ENCODE measurements around the gene C4BPA.

C4BPA gene

DNA sequence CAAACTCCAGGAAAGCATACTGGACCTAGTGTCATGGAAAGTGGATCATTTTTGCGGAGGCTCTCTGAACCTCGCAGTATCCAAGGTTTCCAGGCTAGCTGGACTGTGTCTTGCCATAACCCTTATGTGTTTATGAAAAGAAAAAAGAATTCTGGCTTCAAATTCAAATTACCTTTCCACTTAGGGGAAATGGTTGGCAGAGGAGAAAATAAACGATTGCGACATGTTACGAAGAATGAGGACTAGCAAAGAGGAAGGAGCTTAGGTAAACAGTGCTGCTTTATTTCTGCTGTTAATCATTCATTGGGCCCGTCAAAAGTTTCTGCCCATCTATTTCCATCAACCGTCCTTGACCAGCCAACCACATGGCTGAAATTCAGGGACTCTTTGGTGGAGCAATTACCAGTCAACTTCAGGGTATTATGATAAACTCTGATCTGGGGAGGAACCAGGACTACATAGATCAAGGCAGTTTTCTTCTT lies at the start of gene C4BPA:
Gene C4BPA (plus strand): TSS at position 342 of the 482 bp plus-strand sequence. CDS start 8,793 bp downstream, outside the sequence.
- DNase-seq: no peak

DNA sequence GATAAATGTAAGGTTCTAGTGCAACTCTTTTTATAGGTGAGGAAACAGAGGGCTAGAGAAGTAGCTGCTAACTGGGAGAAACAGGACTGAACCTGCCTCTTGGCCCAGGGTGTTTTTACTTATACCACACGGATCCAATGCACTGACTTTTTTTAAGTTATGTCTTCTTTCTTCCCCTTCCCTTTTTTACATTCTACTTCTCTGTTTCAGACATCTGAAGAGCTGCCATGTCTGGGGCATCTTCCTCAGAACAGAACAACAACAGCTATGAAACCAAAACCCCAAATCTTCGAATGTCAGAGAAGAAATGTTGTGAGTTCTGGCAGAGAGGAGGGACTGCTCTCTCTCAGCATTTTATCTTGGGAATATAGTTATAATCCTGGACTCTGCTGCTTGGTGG lies 49.5 kb upstream of the C4BPA start:
- no peak for DNase-seq

DNA sequence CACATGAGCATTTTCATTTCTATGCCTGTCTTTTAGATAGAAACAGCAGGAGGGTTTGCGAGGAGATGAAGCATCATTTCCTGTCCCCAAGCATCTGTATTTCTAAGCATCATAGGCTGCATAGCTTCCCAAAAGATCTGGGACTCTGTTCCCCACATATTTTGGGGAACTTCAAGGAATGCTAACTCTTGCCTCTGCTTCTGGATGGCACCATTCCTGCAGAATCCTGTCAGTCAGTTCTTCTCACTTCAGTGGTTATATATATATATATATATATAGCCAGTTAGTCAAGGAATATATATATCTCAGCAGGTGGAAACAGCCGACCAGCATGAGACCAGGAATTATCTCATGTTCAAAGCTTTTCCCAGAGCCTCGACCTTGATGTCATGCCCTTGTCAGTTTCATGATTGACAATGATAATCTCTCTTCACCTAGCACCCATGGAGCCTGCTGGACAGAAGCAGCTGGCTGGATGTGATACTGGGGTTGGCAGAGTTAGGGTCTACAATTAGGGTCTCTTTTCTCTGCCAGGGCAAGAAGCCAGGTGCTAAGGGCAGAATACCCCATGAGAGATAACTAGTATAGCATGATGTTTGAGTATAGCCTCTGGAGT lies 48.5 kb upstream of the C4BPA start:
- DNase-seq: no peak

DNA sequence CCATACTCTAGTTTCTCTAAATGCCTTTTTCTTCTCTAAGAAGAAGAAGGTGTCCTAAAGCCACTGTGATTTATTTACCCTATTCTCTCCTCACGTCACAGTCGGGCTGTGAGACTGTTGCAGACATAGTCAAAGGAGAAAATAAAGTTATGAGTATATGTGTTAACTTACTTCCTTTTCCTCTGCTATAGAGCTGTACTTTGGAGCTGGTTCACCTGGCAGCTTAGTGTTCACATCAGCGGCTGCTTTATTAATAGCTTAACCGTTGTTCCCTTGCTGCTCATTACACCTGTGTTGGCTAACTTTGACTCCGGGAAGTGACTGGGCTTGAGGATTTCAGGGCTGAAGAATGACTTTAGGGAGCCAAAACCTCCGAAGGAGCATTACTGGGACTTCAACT lies 47.4 kb upstream of the C4BPA start:
- no peak for DNase-seq

DNA sequence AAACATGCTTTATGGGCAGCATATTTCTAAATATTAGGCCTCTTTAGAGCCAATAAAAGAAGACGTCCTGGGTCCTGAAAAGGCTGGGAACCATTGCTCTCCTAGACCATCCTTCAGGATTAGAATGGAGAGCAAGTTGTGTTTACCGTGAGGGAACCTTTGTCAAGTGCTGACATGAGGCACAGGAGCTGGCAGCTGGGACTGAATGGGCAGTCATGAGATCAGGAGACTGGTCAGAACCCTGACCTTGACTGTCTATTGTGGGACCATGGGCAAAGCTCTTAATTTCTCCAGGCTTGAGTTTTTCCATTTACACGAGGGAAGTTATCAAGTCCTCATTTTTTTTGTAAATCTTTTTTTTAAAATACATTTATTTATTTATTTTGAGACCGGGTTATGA lies 45.8 kb upstream of the C4BPA start:
- no peak for DNase-seq

DNA sequence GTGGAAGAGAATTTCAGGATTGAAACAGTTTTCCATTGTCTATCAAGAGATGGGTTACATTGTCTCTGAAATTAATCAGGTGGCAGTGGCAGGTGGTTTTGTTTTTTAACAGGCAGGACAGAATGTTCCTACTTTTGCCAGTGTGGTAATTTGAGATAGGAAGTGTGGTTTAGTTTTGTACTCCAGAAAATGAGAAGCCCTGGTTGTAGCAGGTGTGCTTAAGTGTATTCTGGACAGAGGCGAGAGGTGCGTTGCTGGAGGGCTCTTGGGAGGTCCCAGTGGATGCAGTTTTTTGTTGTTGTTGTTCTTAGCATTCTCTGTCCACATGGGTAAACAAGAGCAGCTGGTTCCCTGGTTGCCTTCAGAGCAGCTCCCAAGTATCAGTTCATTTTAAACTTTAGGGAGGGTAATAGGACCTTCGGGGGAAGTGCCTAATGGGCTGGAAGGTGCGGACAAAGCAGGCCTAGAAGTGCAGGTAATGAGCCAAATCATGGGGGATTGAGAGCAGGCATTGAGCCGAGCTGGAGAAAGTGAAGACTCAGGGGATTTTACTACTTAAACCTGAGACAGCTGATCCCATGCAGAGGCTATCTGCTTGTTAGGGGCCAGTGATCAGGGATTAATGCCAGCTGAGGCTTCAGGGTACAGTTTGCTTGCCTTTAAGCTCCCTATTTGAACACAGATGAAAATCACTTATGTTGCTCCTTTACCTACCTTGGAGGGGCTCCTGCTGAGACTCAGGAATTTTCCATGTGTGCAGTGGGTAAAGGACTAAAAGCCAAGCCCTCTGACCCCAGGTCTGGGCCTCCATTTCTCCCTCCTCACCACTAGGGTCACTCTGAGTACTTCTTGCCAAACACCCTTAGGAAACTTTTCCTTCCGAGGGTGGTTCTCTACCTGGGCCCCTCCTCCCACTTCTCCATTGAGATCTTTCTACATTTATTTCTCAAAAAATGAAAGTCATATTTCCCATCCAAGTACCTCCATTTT lies 44.9 kb upstream of the C4BPA start:
- no peak for DNase-seq

DNA sequence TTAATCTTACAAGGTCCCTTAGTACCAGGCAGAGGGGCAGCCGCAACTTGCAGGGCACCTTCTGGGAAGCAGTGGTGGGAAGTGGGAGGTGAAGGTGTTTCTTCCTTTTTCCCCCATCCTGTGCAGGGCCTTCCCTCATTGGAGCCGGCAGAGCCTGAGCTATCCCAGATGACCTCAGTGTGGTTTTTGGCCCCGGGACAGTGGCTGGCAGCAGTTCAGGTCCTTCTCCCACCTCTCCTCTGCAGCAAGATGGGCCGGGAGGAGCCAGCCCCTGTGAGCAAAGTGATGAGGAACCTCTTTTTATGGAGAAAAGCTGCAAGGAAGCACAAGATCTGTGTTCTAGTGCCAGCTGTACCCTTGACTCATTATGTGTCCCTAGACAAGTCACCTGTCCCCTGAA lies 44.2 kb upstream of the C4BPA start:
- no peak for DNase-seq

DNA sequence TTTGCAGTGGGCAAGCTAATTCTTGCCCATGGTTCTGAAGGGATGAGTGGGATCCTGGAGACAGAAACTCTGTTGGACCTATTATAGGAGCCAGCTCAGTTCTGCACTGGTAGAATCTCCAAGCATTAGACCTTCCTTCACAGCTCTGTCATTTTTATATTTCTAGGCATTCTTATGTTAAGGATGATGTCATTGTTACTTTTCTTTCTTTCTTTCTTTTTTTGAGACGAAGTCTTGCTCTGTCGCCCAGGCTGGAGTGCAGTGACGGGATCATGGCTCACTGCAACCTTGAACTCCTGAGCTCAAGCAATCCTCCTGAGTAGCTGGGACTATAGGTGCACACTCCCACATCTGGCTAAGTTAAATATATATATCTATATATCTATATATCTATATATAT lies 43.4 kb upstream of the C4BPA start:
- no peak for DNase-seq

DNA sequence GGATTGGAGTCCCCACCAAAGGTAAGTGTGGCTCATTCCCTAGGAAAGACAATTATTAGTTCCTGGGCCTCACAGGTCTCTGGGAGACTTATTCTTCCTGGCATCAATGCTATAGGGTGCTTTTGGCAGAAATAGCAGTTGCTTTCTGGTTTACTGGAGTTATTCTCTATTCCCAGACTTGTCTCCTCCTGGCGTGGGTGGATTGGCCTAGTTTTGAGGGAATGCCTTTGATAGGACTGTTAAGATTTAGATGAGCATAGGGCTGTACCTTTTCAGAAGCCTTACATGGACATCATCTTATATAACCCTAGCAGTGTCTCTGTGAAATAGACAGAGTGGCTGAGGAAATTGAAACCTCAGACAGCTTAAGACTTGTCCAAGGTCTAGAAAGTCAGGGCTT lies 42.0 kb upstream of the C4BPA start:
- no peak for DNase-seq

DNA sequence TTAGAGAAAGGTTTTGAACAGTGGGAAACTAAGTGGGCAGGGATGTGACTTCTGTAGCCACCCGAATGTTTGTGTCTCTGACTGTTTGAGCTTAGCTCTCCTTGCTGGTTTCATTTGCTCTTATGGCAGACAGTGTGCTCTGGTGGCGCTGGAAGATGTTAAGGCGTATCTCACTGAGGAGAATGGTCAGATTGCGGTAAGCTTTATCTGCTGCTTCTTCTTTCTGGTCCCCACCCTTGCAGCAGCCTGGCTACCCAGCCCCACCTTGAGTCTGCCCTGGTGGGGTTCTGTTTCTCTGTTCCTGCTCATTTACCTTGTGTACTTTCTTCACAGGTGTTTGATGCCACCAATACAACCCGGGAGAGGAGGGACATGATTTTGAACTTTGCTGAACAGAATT lies 41.0 kb upstream of the C4BPA start:
- DNase-seq: no peak

DNA sequence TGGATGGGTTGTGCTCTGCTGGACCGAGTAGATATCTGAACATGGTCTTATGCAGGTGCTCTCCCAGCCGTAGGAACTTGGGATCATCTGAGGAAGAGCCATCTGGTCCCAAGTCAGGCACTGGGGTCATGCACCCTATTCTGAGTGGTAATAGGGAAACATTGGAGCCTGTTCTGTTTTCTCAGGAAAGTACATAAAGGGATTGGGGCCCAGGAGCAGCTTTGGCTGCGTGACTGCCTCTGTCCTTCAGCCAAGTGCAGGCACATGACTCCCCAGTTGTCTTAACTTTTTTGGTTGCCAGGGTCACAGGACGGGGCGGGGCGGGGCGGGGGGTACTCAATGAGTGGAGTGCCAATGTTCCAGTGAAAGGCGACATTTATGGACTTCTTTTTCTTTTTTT lies 39.5 kb upstream of the C4BPA start:
- DNase-seq: no peak

DNA sequence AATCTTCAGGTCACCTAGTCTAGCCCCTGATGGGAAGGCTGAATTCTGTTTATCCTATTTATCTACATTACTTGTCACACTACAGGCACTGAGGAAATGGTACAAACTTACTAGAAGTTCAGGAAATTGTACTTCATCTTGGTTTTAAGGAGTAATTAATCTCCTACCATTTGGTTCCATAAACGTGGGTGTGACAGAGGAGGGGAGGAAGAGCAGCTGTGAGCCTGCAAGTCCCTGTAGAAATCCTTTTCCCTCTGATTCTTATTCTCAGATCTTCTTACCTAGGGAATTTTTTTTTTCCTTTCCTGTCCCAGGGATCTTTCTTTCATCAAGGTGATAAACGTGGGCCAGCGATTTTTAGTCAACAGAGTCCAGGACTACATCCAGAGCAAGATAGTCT lies 36.8 kb upstream of the C4BPA start:
- no peak for DNase-seq

DNA sequence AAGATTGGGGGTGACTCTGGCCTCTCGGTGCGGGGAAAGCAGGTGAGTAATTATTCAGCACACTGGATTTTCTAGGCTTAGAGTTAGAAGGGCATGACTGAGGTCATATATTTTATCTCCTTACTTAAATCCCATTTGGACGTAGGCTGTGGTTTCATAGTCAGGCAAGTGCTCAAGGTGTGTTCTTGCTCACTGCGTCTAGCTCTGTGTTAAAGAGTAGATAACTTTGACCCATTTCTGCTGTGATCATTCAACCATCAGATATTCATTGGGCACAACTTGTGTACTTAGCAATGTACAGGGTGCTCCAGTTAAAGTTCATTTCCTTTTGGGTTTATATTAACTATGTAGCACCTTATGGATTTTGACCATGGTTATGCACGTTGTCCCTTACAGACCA lies 36.4 kb upstream of the C4BPA start:
- no peak for DNase-seq

DNA sequence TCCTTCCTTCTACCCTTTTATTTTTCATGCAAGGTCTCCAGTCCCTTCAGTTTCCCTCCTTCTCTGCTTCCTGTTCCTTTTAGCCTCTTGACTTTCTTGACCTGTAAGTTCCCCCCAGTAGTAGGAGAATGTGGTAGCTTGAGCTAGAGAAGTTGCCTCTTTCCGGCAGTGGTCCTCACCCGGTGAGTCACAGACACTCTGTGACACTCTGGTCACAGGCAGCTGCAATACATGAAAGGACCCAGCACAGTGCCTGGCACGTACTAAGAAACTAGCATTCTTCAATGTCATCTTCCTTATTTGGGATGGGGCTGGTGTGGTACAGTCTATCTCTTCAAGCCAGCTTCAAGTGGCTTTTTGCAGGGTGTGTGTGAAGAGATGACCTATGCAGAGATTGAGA lies 35.0 kb upstream of the C4BPA start:
- no peak for DNase-seq

DNA sequence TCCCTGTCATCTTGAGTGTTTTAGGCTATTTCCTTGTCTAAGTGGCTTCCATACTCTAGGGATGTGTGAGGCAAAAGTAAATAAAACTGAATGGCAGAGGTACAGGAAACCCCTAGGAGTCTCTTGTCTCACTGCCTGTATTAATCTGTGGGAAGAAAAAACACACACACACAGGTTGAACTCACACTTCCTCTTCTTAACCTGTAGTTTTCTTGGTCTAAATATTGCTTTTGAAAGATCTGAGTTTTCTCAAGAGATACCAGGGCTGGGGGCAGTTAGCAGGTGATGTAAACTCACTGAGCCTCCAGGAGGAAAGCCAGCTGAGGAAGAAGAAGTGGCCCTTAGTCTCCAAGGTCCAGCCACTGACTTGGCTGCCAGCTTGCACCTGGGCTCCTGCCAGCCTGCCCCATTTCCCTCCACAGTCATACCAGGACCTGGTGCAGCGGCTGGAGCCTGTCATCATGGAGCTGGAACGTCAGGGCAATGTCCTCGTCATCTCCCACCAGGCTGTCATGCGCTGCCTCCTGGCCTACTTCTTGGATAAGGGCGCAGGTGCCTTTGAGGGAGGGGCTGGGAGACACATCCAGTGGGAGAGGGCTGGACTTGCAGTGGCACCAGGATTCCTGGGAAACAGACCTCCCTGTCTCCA lies 34.1 kb upstream of the C4BPA start:
- DNase-seq: no peak

DNA sequence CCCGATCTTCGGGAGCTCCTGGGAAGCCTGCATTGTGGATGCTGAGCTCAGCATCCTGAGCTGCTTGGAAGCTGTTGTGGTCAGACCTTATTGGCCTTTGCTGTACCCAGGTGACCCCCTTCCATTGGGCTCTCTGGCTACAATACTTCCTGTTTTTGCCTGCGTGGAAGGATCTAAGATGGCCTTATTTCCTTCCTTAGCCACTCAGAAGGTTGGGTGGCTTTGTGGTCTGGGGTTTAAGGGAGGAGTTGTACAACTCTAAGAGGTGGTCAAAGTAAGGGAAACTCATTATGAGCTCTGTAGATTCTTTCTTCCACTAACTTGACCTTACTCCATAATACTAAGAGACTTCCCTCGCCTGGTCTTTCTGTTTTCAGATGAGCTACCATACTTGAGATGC lies 33.2 kb upstream of the C4BPA start:
- no peak for DNase-seq

DNA sequence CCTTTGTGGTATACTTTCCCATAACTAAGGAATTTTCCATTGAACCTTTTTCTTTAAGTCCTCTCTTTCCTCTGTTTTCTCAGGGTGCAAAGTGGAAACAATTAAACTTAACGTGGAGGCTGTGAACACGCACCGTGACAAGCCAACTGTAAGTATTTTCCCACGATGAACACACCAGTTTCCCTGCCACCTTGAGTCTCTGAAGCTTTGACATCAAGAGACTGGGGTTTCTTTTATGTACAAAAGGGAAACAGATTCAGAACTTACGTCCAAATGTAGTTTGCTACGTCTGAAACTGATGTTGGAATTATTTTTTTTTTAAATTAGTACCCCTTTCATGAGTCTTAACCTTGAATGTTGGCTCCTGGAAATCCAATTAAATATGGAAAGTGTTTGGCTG lies 32.6 kb upstream of the C4BPA start:
- no peak for DNase-seq

DNA sequence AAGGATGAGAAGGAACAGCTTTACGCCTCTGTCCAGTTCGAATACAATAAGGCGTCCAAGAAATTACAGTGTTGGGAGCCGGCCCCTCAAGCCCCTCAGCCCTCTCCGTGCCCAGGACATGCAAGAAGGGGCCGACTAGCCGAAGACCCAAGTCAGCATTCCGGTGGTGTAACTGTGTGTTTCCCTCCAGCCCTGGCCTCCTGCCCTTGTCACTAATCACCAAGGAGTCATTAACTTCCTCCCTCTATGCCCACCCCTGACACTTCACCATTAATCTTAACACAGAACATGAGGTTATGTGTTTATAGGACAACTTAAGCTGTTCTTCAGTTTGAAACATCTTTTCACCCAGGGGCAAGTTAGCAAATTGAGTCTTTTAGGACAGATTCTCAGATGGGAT lies 31.8 kb upstream of the C4BPA start:
- DNase-seq: no peak

DNA sequence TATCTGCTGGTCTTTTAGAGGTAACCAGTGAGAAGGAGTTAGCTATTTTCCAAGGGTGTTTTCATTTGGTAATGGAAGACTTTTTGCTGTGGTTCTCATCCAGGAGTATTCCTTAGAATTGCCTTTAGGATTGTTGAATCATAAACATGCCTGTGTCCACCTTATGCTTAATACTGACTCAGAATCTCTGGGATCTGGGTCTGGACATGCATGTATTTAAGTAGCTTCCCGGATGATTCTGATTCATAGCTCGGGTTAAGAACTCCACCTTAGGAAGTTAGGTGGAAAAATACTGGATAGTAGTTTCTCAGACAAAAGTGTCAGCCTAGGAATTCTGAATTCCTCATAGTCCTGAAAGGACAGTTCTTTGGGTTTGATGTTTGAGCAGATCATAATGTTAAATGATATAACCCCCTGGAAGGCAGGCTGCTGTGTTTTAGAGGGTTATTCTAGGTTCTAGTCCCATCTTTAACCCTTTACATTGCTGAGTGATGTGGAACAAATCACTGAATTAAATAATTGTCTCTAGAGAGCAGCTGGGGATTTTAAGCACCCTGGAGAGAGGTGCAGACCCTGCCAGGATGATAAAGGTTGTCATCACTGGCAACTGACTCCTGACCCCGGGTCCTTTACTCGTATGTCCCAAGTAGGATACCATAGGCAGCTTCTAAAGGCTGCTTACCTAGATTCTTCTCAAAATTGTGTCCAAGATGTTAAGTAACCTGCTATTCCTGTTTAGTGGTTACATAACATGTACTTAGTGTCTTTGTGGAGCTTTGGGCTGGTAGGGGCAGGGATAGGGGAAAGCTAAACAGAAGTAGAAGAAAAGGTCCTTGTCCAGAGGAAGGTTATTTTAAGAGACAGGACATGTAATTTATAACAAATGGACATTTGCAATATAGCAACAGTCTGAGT lies 29.9 kb upstream of the C4BPA start:
- no peak for DNase-seq

DNA sequence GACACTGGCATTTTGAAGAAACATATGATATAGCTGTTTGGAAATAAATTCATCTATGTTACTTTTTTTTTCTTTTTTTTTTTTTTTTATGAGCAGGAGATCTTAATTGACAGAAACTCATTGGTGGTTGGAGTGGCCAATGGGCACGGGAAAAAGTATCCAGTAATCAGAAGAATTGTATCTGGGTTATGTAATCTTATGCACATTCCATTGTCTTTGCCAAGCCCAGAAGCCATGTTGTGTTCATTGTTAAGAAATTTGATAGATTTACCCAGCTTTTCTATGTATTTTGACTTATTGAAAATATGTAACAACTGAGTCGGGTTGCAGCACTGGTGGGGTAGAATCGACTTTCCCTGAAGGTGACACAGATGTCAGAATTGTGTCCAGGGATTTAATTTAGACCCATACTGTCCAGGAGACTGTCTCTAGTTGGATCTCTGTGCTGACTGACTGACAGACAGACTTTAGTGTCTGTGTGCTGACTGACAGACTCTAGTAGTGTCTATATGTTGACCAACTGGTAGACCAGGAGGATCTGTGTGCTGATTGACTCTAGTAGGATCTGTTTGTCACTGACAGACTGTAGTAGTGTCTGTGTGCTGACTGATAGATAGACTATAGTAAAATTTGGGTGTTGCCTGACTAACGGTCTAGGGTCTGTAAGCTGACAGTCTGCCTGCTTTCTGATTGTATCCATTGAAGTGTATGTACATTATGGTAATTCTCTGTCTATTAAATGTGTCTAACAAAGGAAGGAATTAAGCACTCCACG lies 27.7 kb upstream of the C4BPA start:
- no peak for DNase-seq

DNA sequence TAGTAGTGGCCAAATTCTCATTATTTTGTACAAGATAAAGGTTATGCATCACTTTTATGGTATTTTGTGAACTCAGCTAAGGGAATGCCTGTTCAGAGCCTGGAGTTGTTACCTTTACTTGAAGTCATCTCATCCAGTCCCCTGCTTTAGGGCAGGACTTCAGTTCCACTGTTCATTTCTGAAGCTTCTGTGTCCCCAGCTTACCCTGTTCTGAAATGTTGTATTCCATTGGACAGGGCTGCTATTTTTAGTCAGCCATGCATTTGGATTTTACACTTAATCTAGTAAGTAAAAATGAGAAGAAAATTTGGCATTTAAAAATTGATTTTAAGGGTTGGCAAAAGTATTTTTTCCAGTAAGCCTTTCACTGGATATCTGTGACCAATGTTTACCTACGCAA lies 27.0 kb upstream of the C4BPA start:
- DNase-seq: no peak
